ENCODE results near the gene CYP2J2. TPM values are rescaled to one million over a fixed set of nuclear protein-coding genes. Genes with fewer than 3 reads are reported as not detected.
"Not testable (repeated sequence)": the region's sequence is repeated elsewhere in the genome, so short reads cannot be mapped to it uniquely, and the experiment has no call there.

CYP2J2 gene
- total RNA-seq, 1 donor from 2014 or later, result 76.4 TPM

DNA sequence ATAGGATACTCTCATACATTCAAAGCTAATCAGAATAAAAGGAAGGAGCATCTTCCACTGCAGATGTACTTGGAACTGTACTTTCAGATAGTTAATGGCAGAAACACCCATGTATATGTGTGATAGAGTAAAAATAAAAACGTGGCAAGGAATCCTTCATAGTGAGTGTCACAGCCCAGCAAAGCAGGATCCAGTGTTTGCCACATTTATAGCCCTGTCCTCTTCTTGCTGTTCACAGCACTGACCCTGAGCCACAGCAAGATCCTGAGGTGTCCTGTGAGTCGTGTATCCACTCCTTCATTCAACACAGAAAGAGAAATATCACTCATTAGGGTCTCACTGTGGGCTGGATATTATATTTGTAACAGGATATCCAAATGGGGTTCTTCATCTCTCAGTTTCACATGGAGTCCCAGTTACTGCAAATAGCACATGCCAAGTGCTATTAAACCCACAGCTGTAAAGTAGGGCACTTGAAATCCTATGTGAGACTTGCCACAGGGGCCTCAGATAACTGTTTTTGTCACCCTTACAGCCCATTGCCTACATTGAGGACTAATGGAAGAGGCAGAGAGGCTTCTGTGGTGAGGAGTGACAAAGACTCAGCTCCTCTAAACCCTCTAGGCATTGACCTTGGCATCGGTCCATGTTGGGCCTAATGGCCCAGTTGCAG lies 41.3 kb downstream of the CYP2J2 start:
- no peak for ATAC-seq
- intact Hi-C loops (cut with DNase I), result no loop called here
- no peak for DNase-seq (ENCODE audit: missing footprints)

DNA sequence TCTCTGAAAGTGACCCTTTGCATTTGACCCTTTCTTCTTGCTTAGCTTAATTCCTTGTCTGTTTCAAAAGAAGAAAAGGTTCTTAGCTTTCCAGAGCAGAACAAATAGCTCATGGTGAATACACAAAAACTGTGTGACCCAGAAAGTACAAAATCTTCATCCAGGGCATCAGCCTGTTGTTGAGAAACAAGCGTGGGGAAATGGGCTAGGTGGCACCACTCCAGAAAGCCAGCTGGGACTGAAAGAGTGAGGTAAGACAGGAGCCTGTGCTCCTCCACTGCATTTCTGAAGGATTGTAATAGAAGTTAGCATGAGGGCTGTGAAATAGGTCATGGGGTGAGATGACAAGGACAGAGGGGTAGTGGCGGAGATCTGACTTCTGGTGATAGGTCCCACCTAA lies 45.8 kb downstream of the CYP2J2 start:
- intact Hi-C loops (cut with DNase I), result no loop called here
- DNase-seq (ENCODE audit: missing footprints) (no peak), ATAC-seq (no peak)

DNA sequence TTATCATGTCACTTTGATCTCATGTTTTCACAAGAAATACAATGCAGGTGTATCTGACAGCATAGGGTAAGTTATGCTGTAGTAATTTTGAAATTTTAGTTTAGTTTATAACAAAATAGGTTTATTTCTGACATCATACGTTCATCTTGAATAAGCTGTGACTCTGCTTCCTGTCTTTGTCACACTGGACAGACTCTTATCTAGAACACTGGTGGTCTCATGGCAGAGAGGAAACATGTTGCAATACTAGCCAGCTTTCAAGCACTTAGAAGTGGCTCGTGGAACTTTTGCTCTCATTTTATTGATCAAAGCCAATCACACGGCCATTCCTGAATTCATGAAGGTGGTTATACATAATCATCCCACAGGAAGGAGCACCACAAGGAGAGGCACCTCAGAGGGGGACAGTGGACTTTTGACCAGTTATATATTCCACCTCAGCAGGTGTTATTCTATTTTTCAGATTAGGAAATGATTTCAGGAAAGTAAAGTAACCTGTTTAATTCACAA lies 46.5 kb downstream of the CYP2J2 start:
- no peak for ATAC-seq
- DNase-seq (ENCODE audit: missing footprints), result no peak
- intact Hi-C loops (cut with DNase I), result loop anchor here (1.0 kb wide), 1 partner anchor 67 kb away; no protein-coding TSS in a partner anchor

DNA sequence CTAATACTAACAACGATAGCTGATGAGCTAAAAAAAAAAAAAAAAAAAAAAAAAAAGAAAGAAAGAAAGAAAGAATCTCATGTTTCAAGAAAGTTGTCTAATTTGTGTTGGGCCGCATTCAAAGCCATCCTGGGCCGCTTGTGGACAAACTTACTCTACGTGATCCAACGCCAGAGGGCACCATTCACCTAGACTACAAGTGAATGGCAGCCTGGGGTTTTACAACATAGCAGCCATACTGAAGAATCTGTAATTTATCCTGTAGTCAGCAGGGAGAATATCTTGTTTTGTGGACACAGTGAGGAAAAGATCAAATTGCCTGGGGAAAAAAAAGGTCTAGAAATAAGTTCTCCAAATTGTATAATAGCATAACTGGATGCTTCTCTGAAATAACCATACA lies 47.0 kb downstream of the CYP2J2 start:
- ATAC-seq, result no peak
- no peak for DNase-seq (ENCODE audit: missing footprints)
- intact Hi-C loops (cut with DNase I), result loop anchor here (1.0 kb wide), 1 partner anchor 68 kb away; no protein-coding TSS in a partner anchor

DNA sequence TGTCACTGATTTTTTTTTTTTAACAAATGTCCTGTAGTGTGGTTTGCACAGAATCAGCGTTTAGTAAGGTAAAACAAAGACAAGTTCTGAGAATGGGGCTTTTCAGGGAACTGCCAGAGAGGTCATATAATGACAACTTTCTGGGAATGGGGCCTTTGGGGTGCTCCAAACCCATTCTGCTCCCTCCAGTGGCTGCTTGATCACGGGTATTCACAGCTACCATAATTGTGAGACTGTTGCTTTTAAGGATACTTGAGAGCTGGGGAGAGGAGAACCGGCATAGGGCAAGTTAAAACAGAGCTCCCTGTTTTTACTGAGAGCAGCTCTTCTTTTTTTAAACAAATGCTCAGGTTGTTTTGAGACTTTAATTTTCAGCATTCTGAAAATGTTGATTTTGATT lies 48.2 kb downstream of the CYP2J2 start:
- intact Hi-C loops (cut with DNase I), result no loop called here
- ATAC-seq (no peak), DNase-seq (ENCODE audit: missing footprints) (no peak)

DNA sequence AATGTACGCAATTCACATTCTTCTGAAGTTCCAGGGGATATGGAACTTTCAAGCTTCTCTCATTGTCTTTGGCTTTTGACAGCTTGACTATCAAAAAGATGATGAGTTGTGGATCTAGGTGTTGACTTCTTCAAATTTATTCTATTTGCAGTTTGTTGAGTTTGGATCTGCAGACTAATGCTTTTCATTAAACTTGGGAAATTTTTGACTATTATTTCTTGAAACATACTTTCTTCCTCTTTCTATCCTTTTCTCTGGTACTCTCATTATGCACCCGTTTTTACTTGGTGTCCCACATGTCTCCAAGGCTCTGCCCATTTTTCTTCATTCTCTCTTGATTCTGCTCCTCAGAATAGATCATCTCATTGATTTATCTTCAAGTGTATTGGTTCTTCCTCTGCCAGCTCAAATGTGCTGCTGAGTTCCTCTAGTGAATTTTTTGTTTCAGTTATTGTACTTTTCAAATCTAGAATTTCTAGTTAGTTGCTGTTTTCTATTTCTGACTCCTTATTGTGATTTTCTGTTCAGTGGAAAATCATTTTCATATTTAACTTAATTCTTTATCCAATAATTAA lies 49.4 kb downstream of the CYP2J2 start:
- intact Hi-C loops (cut with DNase I), result no loop called here
- ATAC-seq, result no peak
- DNase-seq (ENCODE audit: missing footprints), result no peak

DNA sequence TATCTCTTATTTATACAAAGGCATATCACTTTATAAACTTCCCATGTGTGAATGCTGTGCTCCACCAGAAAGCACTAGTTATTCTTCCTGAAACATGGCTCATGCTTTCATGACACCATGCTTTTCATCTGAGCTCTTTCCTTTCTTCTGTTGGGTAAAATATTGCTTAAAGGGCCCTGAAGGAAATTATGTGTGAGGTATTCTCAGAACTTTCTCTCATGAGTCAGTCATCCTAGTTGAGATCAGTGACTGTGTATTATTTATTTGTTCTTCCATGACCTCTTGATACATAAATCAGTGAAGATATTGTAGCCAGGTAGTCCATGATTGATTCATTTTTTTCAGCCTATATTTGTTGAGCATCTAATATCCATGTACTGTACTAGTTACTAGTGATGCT lies 54.8 kb downstream of the CYP2J2 start:
- DNase-seq (ENCODE audit: missing footprints) (no peak), ATAC-seq (no peak)
- intact Hi-C loops (cut with DNase I), result no loop called here

DNA sequence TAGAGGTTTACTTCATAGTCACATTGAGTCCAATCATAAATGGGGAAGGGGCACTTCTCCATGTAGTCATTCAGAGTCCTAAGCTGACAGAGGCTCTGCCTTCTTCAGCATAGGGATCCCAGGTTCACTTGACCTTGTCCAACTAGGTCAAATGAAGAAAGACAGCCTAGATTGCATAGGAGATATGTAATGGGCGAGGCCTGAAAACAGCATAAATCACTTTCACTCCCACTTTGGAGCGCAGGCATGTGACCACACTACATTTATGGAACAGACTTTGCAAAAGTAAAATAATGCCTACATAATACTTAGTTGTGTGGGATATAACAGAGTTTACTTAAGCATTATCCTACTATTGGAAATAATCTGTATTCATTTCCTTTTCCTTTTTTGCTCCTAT lies 60.1 kb downstream of the CYP2J2 start:
- intact Hi-C loops (cut with DNase I), result no loop called here
- no peak for ATAC-seq
- no peak for DNase-seq (ENCODE audit: missing footprints)

DNA sequence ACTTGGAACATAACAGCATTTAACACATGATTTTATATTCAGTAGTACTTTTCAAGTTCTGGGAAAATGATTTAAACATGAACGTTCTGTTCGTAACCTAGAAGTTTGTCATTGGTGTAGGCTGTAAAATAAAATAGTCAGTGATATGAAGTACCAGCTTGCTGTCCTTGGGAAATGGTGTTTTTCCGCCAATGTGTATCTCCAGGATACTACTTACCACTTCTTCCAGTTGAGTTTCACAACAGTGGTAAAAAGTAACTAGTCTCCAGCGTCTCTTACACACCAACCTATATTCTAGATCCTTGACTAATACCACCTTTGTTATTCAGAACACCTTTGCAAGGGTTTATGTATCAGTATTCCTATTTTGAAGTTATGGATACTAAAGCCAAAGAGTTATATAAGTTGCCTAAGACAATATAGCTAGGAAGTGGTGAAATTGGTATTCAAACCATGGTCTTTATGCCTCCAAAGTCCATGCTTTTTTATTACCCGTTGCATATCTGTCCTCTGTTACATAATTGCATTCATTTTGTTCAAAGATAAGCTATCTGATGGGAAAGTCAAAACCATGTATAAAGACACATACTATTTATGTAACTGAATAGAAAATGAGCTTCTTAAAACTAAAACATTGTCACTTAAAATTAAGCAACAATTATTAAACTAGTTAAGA lies 68.8 kb downstream of the CYP2J2 start:
- intact Hi-C loops (cut with DNase I), result no loop called here
- no peak for ATAC-seq
- DNase-seq (ENCODE audit: missing footprints), result no peak

DNA sequence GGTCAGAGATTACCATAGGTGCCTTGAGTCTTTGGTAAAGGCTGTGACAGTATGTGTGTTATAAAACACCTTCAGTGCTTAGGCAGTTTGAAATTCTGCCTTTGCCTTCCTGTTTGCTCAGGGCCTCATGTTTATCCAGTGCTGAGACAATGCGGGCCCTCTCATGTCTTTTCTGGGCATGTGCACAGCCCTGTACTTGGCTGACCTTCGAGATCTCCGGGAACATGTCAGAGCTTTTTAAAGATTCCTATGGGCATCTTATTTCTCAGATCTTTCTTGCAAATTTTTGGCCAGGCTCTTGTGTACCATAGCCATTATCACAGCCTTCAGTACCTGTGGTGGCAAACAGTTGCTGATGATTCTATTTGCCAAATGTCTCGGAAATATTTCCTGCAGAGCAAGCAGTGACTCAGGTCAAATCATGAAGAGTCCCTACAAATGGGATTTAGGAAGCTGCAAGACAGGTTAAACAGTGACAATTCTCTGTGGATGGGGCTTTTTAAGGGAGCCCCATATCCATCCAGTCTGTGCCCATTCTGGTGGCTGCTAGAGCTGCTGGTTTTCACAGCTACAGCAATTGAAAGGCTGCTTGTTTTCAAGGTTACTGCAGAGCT lies 69.7 kb downstream of the CYP2J2 start:
- DNase-seq (ENCODE audit: missing footprints) (no peak), ATAC-seq (peak; percentile 72)
- intact Hi-C loops (cut with DNase I), result no loop called here

DNA sequence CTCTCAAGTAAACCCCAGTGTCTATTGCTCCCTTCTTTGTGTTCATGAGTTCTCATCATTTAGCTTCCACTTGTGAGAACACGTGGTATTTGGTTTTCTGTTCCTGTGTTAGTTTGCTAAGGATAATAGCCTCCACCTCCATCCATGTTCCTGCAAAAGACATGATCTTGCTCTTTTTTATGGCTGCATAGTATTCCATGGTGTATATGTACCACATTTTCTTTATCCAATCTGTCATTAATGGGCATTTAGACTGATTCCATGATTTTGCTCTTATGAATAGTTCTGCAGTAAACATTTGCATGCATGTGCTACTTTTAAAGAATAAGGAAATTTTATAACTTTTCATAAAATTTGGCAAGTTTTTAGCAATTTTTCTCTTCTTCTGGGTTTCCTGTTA lies 71.3 kb downstream of the CYP2J2 start:
- intact Hi-C loops (cut with DNase I); ATAC-seq; DNase-seq (ENCODE audit: missing footprints): not testable (repeated sequence)

DNA sequence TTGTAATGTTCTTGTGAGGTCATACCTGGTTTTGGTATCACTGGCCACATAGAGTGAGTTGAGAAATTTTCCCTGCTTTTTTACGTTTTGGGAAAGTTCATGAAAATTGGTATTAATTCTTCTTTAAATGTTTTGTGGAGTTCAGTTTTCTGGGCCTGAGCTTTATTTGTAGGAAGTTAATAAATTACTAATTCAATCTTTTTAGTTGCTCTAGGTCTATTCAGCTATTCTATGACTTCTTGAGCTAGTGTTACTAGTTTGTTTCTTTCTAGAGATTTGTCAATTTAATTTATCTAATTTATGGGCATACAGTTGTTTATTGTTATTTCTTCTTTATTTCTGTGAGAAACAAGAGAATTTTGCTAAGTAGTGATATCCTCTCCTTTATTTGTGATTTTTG lies 74.5 kb downstream of the CYP2J2 start:
- ATAC-seq, result no peak

DNA sequence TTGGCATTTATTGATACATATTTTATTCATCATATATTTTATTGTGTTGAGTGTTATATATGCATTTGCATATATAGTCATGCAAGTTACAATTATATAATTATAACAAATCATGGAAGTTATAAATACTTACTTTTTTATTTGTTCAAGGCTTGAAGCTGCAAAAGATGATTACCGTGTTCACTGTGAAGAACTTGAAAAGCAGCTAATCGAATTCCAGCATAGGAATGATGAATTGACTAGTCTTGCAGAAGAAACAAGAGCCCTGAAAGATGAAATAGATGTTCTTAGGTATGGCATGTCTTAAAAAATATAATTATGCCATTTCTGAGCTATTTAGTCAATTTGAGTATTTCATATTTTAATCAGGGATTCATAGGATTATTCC lies 79.7 kb downstream of the CYP2J2 start:
- intact Hi-C loops (cut with DNase I), result no loop called here
- DNase-seq (ENCODE audit: missing footprints) (no peak), ATAC-seq (no peak)

More for the DNA sequence above, 74.5 kb downstream of the CYP2J2 start:
- intact Hi-C loops (cut with DNase I), result no loop called here
- DNase-seq (ENCODE audit: missing footprints), result no peak

DNA sequence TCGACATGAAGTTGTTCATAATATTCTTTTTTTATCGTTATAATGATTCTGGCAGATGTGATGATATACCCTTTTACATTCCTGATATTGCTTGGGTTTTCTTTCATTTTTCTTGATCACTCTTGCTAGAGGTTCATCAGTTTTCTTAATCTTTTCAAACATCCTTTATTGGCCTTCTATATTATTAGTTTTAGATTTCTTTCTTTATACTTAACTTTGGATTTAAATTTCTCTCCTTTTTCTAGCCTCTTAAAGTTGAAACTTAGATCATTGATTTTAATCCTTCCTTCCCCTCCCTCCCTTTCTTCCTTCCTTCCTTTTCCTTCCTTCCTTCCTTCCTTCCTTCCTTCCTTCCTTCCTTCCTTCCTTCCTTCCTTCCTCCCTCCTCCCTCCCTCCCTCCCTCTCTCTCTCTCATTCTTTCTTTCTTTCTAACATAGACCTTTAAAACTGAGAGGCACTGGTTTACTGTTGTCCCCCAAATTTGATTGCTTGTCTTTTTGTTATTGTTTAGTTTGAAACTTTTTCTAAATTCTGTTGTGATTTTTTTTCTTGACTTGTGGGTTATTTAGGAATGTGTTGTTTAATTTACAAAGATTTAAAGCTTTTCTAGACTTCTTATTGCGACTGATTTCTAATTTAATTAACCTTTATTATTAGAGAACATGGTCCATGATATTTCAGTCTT lies 80.2 kb downstream of the CYP2J2 start:
- ATAC-seq, result no peak

DNA sequence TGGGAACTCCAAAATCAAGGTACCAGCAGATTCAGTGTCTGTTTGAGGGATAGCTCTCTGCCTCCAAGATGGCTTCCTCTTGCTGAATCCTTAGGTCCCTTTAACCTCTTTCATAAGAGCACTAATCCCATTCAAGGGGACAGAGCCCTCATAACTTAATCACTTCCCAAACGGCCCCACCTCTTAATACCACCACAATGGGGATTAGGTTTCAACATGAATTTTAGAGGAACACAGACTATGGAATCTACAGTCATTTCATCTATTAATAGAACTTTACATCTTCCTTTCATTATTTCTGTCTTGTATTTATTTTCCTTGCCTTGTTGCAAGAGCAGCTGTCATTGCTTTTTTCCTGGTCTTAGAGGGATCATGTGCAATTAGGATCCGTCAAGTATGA lies 81.5 kb downstream of the CYP2J2 start:
- no peak for ATAC-seq
- intact Hi-C loops (cut with DNase I), result no loop called here
- no peak for DNase-seq (ENCODE audit: missing footprints)

More for the DNA sequence above, 80.2 kb downstream of the CYP2J2 start:
- DNase-seq (ENCODE audit: missing footprints), result no peak
- intact Hi-C loops (cut with DNase I), result no loop called here

All from Right ventricle myocardium inferior (tissue), 1 donor.